IPS DF 6.9 (cell line): ENCODE data around the gene SLC10A7.

Source experiments
- DNase-seq: peaks from one replicate; pipeline ENCODE4 v3.0.0-alpha.2; 2013; ENCODE audit warnings: low read depth, low spot score
- H3K27ac ChIP-seq: one replicate; pipeline ENCODE4 v1.5.1; 2013; ENCODE audit warnings: low read length, control low read depth
- H3K27me3 ChIP-seq: 2 replicates; pipeline ENCODE4 v1.6.1; 2013; ENCODE audit warnings: mild to moderate bottlenecking, low read length; ENCODE audit not compliant: control insufficient read depth, insufficient read depth
- H3K36me3 ChIP-seq: 2 replicates; pipeline ENCODE4 v1.6.1; 2013; ENCODE audit warnings: low read length; ENCODE audit not compliant: control insufficient read depth, insufficient read depth
- H3K4me1 ChIP-seq: 2 replicates; pipeline ENCODE4 v1.6.1; 2013; ENCODE audit warnings: low read length; ENCODE audit not compliant: control insufficient read depth, insufficient read depth
- H3K4me3 ChIP-seq: 2 replicates; pipeline ENCODE4 v1.5.1; 2013; ENCODE audit warnings: mild to moderate bottlenecking, low read length
- H3K9me3 ChIP-seq: 2 replicates; pipeline ENCODE4 v1.6.1; 2013; ENCODE audit warnings: low read length, inconsistent platforms; ENCODE audit not compliant: control insufficient read depth, insufficient read depth
- WGBS: extraction: QIAGEN DNeasy Blood & Tissue Kit; methylation state at CpG from one replicate; pipeline ENCODE4 v1.1.7; 2013; ENCODE audit warnings: mixed read lengths, missing lambda C conversion rate; ENCODE audit not compliant: insufficient read length, insufficient coverage; 5-methylcytosine and 5-hydroxymethylcytosine counted together

SLC10A7 gene

DNA sequence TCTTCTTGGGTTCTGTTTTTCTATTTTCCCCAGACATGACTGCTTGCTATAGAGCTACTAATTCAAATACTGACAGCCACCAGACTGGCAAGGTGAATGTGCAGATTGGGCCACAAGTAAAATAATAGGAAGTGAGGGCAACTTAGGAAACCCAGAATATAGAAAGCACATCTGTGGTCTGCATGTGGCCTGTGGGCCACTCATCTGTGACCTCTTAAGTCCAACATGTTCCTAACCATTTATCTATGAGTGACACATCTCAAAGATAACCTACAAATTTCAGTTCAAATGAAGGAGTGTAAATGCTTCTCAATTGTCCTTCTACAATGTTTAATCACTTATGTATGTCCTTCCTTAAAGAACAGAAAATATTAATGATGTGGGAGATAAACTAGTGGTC is 178.5 kb downstream of the SLC10A7 start:
- DNase-seq, result no peak
- Histone ChIP-seq H3K27me3 (no peaks in the 10 kb centered on the region), H3K4me3 (no peak overlapping the region), H3K9me3 (no peaks in the 10 kb centered on the region), H3K36me3 (no peaks in the 10 kb centered on the region), H3K4me1 (no peaks in the 10 kb centered on the region), H3K27ac (no peak overlapping the region)

DNA sequence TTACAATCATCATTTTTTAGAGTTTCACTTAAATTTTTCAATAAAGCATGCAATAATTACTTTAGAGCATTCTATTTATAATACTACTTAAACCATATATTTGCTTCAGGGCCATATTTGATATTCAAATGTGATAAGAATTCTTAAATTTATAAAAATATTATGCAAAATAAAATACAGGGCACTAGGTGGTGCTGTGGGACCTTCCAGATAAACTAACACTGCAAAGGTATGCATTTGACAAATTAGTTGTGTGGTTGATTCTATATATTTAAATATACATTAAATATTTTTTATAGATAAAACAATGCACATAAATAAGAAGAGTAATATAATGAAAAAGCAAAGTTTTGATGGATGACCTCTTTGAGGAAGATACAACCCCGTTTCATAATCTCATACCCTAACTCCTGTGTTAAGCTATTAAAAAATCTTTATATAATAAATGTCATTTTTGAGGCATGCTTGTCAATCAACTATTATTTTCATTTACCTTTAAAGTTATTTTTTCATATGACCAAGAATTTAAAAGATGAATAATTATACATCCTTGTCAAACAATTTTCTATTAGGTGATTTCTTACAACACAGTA is 179.0 kb downstream of the SLC10A7 start:
- Histone ChIP-seq H3K27me3 (no peaks in the 10 kb centered on the region), H3K9me3 (no peaks in the 10 kb centered on the region), H3K27ac (no peak overlapping the region), H3K36me3 (no peaks in the 10 kb centered on the region), H3K4me1 (no peaks in the 10 kb centered on the region), H3K4me3 (no peak overlapping the region)
- no CpG with 5 or more reads among the region's 1 CpG for WGBS
- no peak for DNase-seq

DNA sequence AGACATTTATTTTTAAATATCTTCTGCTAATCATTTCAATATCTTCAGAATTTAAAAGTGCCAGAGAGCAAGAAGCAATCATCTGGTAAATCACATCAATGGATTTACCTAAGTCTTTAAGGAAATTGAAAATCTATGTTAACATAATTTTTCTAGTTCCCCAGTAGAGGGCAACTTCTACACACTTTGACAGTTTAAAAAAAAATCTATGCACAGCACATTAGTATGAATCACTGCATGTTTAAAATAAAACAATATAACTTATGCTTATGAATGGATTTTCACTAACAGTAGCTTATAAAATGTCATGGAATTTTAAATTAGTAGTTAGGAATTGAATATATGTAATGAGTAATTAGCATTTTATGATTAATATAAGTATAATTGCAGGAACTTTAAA is 180.9 kb downstream of the SLC10A7 start:
- Histone ChIP-seq H3K27ac (no peak overlapping the region), H3K4me1 (no peaks in the 10 kb centered on the region), H3K27me3 (no peaks in the 10 kb centered on the region), H3K36me3 (no peaks in the 10 kb centered on the region), H3K9me3 (no peaks in the 10 kb centered on the region), H3K4me3 (no peak overlapping the region)
- no peak for DNase-seq

DNA sequence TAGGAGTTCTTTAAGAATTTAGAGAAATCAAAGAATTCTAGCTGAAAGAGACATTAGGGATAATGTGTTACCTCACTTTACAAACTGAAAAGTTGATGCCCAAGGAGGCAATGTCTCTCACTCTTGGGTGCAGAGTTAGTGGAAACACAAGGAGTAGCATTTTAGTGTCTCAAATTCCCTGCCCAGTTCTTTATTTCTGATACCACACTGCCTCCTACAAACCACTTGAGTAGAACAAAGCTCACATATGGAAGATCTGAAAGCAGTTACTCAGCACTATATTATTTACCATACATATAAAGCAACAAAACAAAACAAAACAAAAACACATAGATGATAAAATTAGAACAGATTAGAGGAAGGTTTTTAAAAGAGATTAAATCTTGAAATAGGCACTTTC is 183.2 kb downstream of the SLC10A7 start:
- no peaks in the 10 kb centered on the region for H3K27me3 ChIP-seq

DNA sequence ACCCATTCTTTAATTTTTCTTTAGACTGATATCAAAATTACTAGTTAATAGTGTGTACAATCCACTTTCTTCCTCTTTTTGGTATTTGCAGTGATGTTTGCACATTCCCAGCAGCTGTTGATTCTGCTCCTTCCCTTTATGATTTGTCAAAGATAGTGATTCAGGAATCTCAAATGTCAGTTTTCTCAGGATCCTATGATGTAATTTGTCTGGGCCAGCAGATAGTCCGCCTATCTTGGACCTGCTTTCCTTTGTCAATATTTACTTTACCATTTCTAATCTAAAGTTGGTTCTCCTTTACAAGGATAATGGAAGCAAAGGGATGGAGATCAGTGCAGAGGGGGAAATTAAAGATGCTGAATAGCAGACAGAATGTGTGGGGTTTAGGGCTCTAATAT is 185.3 kb downstream of the SLC10A7 start:
- no peak overlapping the region for H3K27ac ChIP-seq
- H3K4me1 ChIP-seq, result no peaks in the 10 kb centered on the region
- no peak overlapping the region for H3K4me3 ChIP-seq
- H3K36me3 ChIP-seq, result no peaks in the 10 kb centered on the region
- no peak for DNase-seq
- no peaks in the 10 kb centered on the region for H3K27me3 ChIP-seq
- no CpG with 5 or more reads among the region's 1 CpG for WGBS
- no peaks in the 10 kb centered on the region for H3K9me3 ChIP-seq

More for the DNA sequence above, 183.2 kb downstream of the SLC10A7 start:
- no peaks in the 10 kb centered on the region for H3K36me3 ChIP-seq
- H3K4me1 ChIP-seq, result no peaks in the 10 kb centered on the region
- no peak overlapping the region for H3K27ac ChIP-seq
- H3K9me3 ChIP-seq, result no peaks in the 10 kb centered on the region
- no peak overlapping the region for H3K4me3 ChIP-seq
- no peak for DNase-seq

DNA sequence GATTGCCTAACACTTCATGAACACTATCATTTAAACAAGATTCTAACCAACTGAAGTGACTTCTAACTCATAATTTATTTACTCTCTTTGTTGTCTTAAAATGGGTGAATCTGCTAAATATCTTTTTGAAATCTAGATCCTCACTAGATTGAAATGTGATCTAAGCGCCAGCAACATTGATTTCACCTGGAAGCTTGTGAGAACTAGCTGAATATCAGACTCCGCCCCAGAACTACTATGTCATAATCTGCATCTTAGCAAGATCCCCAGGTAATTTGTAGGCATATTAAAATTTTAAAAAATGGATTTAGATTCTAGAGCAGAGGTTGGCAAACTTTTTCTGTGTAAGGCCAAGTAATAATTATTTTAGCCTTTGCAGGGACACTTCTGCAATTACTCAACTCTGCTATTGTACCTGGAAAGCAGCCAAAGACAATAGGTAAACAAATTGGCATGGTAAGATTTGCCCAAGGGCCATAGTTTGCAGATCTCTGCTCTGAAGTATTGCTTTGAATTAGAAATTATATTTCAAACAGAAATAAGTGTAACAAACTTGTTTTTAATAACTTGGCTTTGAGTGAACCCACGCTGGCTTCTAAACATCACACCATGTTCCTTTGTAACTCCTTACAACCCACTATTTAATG is 185.9 kb downstream of the SLC10A7 start:
- no peaks in the 10 kb centered on the region for H3K27me3 ChIP-seq
- WGBS, result no CpG with 5 or more reads among the region's 3 CpGs
- H3K9me3 ChIP-seq, result no peaks in the 10 kb centered on the region
- no peak overlapping the region for H3K4me3 ChIP-seq
- no peaks in the 10 kb centered on the region for H3K36me3 ChIP-seq
- H3K27ac ChIP-seq, result no peak overlapping the region
- no peaks in the 10 kb centered on the region for H3K4me1 ChIP-seq
- no peak for DNase-seq

DNA sequence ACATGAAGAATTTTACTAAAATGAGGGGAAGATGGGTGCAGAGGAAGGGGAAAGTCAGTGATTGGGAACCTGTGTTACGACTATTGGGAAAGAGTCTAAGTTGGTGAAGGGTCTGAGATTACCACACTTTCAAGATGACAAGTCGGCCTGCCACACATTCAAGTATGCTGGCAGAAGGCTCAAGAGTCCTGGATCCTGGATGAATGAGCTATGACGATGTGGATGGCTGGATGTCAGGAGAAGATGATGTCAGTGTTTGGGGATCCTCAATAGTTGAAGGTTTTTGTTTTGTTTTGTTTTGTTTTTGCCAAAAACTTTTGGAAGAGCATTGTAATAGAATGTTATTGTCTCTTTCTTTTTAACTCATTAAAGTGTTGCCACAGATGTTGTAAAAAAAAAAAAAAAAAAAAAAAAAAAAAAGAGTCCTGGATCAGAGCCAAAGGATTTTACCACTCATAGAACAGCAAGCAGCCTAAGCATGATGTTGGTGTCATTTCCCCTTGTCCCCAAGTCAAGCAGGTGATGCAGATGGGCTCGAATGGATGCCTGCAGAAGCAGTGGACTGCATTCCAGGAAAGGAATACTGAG is 186.8 kb downstream of the SLC10A7 start:
- H3K27me3 ChIP-seq, result no peaks in the 10 kb centered on the region

DNA sequence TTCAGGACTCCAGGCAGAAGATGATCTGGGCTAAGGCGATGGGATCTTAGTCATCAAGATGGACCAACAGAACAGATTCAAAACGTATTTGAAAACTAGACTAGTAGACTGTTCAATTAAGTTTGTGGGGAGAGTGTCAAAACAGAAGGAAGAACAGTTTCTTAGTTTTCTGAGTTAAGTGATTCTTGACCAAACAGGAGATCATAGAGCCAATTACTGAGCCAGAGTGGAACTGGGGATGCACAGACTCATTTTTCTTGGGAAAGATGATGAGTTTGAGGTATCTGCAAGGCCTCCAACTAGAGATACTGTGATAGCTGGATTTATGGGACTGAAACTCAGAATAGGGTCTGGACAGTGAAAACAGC is 187.9 kb downstream of the SLC10A7 start:
- Histone ChIP-seq H3K9me3 (no peaks in the 10 kb centered on the region), H3K4me3 (no peak overlapping the region), H3K36me3 (no peaks in the 10 kb centered on the region), H3K4me1 (no peaks in the 10 kb centered on the region), H3K27me3 (no peaks in the 10 kb centered on the region), H3K27ac (no peak overlapping the region)
- WGBS, result no CpG with 5 or more reads among the region's 2 CpGs
- no peak for DNase-seq

More for the DNA sequence above, 186.8 kb downstream of the SLC10A7 start:
- WGBS, result no CpG with 5 or more reads among the region's 4 CpGs
- Histone ChIP-seq H3K36me3 (no peaks in the 10 kb centered on the region), H3K9me3 (no peaks in the 10 kb centered on the region), H3K4me3 (no peak overlapping the region), H3K4me1 (no peaks in the 10 kb centered on the region), H3K27ac (no peak overlapping the region)
- no peak for DNase-seq

DNA sequence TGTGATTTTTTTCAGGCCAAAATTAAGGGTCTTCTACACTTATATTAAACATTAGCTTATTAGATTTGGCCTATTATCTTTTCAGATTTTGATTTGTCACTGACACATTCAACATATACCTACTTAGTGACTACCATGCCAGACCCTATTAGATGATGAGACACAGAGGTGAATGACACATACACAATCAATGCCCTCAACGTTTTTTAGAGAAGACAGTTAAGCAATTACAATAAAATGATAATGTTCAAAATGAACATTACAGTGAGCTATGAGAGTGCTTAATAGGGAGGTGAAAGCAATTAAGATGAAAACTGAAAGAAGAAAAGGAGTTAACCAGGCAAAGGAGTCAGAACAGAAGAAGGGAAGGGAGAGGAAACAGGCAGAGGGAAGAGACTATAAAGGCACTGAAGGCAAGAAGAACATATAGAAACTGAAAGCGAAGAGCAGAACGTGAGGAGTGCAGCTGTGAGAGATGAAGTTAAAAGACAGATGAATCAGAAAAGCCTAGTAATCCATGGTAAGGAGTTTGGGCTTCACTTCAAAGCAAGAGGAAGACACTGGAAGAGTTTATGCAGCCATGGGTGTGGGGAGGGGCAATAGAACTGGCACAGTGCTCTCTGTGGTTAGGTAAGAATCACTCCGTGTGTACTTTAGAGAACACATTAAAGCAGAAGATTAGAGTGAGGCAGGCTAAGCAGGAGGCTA is 188.4 kb downstream of the SLC10A7 start:
- no peaks in the 10 kb centered on the region for H3K4me1 ChIP-seq
- no peak overlapping the region for H3K4me3 ChIP-seq
- H3K9me3 ChIP-seq, result no peaks in the 10 kb centered on the region
- no peaks in the 10 kb centered on the region for H3K27me3 ChIP-seq
- H3K27ac ChIP-seq, result no peak overlapping the region
- WGBS, result no CpG with 5 or more reads among the region's 4 CpGs
- no peak for DNase-seq
- no peaks in the 10 kb centered on the region for H3K36me3 ChIP-seq

DNA sequence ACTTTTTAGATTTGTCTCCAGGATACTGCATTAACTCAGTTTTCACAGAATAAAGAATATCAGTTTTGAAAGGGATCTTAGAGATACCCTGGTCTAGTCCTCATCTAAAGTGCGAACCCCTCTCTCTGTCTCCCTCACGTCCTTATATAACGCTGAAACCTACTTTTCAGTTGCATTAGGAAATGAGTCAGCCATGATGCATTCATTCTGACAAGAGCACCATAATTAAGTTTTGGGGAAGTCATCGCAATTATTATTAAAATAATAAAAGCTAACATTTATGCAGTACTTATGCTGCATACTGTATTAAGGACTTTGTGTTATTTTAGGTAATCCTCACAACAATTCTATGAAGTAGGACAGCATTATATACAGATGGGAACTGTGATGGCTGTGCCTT is 191.3 kb downstream of the SLC10A7 start:
- no peak overlapping the region for H3K4me3 ChIP-seq
- no peaks in the 10 kb centered on the region for H3K36me3 ChIP-seq
- no peaks in the 10 kb centered on the region for H3K27me3 ChIP-seq
- H3K27ac ChIP-seq, result no peak overlapping the region
- WGBS, result no CpG with 5 or more reads among the region's 4 CpGs
- H3K9me3 ChIP-seq, result no peaks in the 10 kb centered on the region
- H3K4me1 ChIP-seq, result no peaks in the 10 kb centered on the region
- no peak for DNase-seq
